HL-60 (cell line): ENCODE results near the gene PTPN1.

Experiments used
- DNase-seq, 2 experiments: peaks; one replicate each; pipeline ENCODE4 v3.0.0-alpha.2; 2010 to 2020; ENCODE audit warnings: low read depth in 1 of 2, low spot score in 1 of 2
- H3K27ac ChIP-seq: fragments of 250-450 bp; sonication (Bioruptor Pico); replicated peaks from 2 replicates; pipeline ENCODE4 v1.5.1; 2020; ENCODE audit warnings: mild to moderate bottlenecking, moderate library complexity
- H3K27me3 ChIP-seq: fragments of 250-450 bp; sonication (Bioruptor Pico); 2 replicates; pipeline ENCODE4 v1.5.1; 2021; ENCODE audit warnings: mild to moderate bottlenecking, moderate library complexity; ENCODE audit not compliant: insufficient read depth, poor library complexity, severe bottlenecking
- H3K4me3 ChIP-seq: replicated peaks from 2 replicates; pipeline ENCODE4 v1.5.1; 2011; ENCODE audit warnings: mild to moderate bottlenecking, control low read depth, low read length; ENCODE audit not compliant: insufficient read depth
- GABPA ChIP-seq: IDR thresholded peaks from 2 replicates; pipeline ENCODE4 v1.6.1; 2012; ENCODE audit warnings: low read depth
- POLR2AphosphoS5 ChIP-seq: IDR thresholded peaks from 2 replicates; pipeline ENCODE4 v1.6.1; 2012; ENCODE audit warnings: low read depth
- SPI1 ChIP-seq: IDR thresholded peaks from 2 replicates; pipeline ENCODE4 v1.6.1; 2012; ENCODE audit warnings: low read depth, mild to moderate bottlenecking, borderline replicate concordance
- TF ChIP-seq, protein P1 (sequence below): IDR thresholded peaks from one replicate; pipeline ENCODE4 v1.5.1; 2011; ENCODE audit warnings: low read length, control low read depth, inconsistent platforms; ENCODE audit not compliant: insufficient read depth
- TF ChIP-seq, protein P2 (sequence below): IDR thresholded peaks from 2 replicates; pipeline ENCODE4 v1.6.1; 2012; ENCODE audit warnings: low read depth; ENCODE audit not compliant: insufficient replicate concordance

Gene PTPN1

DNA sequence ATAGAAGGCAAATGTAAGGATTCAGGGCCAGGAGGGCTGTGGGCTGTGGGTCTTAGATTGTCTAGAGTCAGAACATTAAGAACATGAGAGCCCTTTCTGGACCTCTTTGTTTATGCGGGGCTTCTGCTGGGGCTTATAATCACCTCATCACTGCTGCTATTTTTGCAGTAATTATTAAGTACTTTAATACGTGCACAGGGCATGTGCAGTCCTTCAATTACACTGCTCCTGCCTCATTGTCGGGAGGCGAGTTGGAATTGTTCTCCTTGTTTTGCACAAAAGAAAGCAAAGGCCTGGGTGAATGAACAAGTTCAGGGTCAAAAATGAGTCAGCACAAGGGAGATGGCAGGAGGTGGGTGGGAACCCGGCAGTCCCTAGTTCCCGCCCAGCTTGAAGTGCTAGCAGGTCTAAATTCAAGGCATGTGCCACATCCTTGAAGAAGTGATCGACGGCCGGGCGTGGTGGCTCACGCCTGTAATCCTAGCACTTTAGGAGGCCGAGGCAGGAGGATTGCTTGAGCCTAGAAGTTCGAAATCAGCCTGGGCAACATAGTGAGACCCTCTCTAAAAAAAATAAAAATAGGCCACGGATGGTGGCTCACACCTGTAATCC lies 34.4 kb upstream of the PTPN1 start:
- H3K4me3 ChIP-seq, result no peak overlapping the region
- DNase-seq, result no peak
- H3K27ac ChIP-seq, result no peak overlapping the region
- TF ChIP-seq SPI1 (no peak), POLR2AphosphoS5 (no peak), GABPA (no peak)
- TF ChIP-seq, protein P1, sequence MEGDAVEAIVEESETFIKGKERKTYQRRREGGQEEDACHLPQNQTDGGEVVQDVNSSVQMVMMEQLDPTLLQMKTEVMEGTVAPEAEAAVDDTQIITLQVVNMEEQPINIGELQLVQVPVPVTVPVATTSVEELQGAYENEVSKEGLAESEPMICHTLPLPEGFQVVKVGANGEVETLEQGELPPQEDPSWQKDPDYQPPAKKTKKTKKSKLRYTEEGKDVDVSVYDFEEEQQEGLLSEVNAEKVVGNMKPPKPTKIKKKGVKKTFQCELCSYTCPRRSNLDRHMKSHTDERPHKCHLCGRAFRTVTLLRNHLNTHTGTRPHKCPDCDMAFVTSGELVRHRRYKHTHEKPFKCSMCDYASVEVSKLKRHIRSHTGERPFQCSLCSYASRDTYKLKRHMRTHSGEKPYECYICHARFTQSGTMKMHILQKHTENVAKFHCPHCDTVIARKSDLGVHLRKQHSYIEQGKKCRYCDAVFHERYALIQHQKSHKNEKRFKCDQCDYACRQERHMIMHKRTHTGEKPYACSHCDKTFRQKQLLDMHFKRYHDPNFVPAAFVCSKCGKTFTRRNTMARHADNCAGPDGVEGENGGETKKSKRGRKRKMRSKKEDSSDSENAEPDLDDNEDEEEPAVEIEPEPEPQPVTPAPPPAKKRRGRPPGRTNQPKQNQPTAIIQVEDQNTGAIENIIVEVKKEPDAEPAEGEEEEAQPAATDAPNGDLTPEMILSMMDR, result no peak
- TF ChIP-seq, protein P2, sequence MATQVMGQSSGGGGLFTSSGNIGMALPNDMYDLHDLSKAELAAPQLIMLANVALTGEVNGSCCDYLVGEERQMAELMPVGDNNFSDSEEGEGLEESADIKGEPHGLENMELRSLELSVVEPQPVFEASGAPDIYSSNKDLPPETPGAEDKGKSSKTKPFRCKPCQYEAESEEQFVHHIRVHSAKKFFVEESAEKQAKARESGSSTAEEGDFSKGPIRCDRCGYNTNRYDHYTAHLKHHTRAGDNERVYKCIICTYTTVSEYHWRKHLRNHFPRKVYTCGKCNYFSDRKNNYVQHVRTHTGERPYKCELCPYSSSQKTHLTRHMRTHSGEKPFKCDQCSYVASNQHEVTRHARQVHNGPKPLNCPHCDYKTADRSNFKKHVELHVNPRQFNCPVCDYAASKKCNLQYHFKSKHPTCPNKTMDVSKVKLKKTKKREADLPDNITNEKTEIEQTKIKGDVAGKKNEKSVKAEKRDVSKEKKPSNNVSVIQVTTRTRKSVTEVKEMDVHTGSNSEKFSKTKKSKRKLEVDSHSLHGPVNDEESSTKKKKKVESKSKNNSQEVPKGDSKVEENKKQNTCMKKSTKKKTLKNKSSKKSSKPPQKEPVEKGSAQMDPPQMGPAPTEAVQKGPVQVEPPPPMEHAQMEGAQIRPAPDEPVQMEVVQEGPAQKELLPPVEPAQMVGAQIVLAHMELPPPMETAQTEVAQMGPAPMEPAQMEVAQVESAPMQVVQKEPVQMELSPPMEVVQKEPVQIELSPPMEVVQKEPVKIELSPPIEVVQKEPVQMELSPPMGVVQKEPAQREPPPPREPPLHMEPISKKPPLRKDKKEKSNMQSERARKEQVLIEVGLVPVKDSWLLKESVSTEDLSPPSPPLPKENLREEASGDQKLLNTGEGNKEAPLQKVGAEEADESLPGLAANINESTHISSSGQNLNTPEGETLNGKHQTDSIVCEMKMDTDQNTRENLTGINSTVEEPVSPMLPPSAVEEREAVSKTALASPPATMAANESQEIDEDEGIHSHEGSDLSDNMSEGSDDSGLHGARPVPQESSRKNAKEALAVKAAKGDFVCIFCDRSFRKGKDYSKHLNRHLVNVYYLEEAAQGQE, result no peak
- H3K27me3 ChIP-seq, result no peaks in the 10 kb centered on the region

DNA sequence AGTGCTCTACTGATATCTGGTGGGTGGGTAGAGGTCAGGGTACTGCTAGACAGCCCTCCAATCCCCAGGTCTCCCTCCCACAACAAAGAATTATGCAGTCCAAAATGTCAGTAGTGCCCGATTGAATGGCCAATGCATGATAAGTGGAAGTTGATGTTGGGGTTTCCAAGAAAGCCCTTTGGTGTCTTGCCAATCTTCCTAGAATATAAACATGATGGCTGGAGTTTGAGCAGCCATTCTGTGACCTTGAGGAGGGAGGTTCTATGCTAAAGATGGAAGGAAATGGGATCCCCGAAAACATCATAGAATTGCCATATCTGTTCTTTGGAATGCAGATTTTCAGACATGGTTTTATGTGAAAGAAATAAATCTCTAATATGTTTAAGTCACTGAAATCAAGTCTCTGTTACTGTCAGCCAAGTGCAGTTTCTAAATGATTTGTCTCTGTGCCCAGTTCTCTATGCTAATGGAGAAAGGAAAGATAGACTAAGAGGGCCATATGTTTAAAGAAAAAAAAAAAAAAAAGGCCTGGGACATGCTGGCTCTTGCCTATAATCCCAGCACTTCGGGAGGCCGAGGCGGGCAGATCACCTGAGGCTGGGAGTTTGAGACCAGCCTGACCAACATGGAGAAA lies 32.8 kb upstream of the PTPN1 start:
- DNase-seq, result no peak
- TF ChIP-seq GABPA, result no peak
- Histone ChIP-seq H3K27me3 (no peaks in the 10 kb centered on the region), H3K4me3 (no peak overlapping the region), H3K27ac (no peak overlapping the region)

DNA sequence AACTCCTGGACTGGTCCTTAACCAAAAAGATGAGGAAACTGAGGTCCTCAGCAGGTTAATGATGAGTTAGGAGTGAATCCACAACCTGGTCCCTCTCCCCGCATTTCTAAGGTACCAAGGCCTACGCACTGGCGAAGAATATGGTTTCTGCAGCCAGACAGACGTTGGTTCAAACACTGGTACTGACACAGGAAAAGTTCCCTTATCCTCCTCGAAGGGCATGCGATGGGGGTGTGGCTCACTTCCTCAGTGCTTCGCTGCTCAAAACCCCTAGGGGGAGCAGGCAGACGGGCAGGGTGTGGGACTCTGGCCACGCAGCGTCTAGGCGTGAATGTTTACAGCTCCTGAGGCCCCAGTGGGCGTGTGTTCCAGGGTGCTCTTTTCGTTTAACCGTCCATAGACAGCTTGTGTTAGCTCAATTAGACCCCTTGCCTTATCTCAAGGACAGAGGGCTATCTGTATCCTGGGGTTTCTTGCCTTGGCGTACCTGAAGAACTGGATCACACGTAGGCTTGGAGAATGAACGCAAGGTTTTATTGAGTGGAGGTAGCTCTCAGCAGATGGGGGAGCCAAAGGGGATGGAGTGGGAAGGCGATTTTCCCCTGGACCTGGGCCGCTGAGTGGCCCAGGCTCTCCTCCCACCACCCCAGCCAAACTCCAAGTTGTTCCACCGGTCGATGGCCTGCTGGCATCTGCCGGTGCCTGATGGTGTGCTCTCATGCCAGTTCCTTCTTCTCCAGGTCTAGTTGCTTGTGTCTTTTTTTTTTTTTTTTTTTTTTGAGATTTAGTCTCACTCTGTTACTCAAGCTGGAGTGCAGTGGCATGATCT lies 31.8 kb upstream of the PTPN1 start:
- H3K27ac ChIP-seq, result no peak overlapping the region
- H3K4me3 ChIP-seq, result no peak overlapping the region
- TF ChIP-seq, protein P2, result no peak
- TF ChIP-seq, protein P1, result peak; percentile 83
- no peak for TF ChIP-seq GABPA
- TF ChIP-seq SPI1, result peak; percentile 86
- H3K27me3 ChIP-seq, result no peaks in the 10 kb centered on the region
- peak in 1 of 2 experiments; percentile 91 for DNase-seq

DNA sequence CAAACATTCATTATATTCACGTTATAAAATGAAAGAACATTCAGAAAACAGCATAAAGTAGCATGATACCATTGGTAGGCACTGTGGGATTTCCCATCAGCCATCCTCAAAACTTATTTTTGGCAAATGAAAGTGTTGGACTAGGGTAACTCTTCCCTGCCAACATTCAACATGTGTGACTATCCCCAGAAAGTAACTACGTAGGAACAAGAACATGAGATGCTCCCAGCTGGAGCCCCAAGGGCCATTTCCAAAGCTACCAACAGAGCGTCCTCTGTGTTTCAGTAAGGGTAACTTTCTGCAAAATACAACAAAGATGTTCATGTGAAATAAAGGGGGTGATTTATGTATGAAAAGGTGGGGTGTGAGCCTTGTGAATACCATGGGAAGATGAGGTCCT lies 28.4 kb upstream of the PTPN1 start:
- TF ChIP-seq SPI1, result no peak
- TF ChIP-seq POLR2AphosphoS5, result no peak
- TF ChIP-seq GABPA, result no peak
- TF ChIP-seq, protein P1, result no peak
- TF ChIP-seq, protein P2, result no peak
- no peak for DNase-seq

More for the DNA sequence above, 28.4 kb upstream of the PTPN1 start:
- no peak overlapping the region for H3K27ac ChIP-seq
- no peaks in the 10 kb centered on the region for H3K27me3 ChIP-seq
- H3K4me3 ChIP-seq, result no peak overlapping the region
